Osteocyte (in vitro differentiated cells): ENCODE measurements around the gene TSPAN11. TPM values are rescaled to one million over a fixed set of nuclear protein-coding genes. Genes with fewer than 3 reads are reported as not detected.

ENCODE experiments used
- DNase-seq: peaks from one replicate; pipeline ENCODE4 v3.0.0; 2021; ENCODE audit warnings: mixed read lengths; ENCODE audit not compliant: unreplicated experiment; ENCODE audit errors: extremely low spot score
- H3K27ac Mint-ChIP-seq: one replicate; pipeline ENCODE4 v1.8.0; 2021; ENCODE audit warnings: mild to moderate bottlenecking, mixed read lengths; ENCODE audit not compliant: unreplicated experiment
- H3K27me3 Mint-ChIP-seq: one replicate; pipeline ENCODE4 v1.8.0; 2021; ENCODE audit warnings: mixed read lengths; ENCODE audit not compliant: unreplicated experiment
- H3K36me3 Mint-ChIP-seq: one replicate; pipeline ENCODE4 v1.8.0; 2021; ENCODE audit warnings: mixed read lengths; ENCODE audit not compliant: unreplicated experiment
- H3K4me1 Mint-ChIP-seq: one replicate; pipeline ENCODE4 v1.8.0; 2021; ENCODE audit warnings: mixed read lengths; ENCODE audit not compliant: unreplicated experiment
- H3K4me3 Mint-ChIP-seq: one replicate; pipeline ENCODE4 v1.8.0; 2021; ENCODE audit warnings: mild to moderate bottlenecking, moderate library complexity, mixed read lengths; ENCODE audit not compliant: unreplicated experiment
- H3K9me3 Mint-ChIP-seq: one replicate; pipeline ENCODE4 v1.8.0; 2021; ENCODE audit warnings: mixed read lengths; ENCODE audit not compliant: unreplicated experiment
- total RNA-seq: library from RNA; stranded (reverse); gene quantifications from 2 replicates; pipeline ENCODE4 v1.2.1, GENCODE V29; 2021
- TF ChIP-seq, protein P1 (sequence below): fragments of 200-600 bp; sonication (generic); IDR thresholded peaks from 2 replicates; pipeline ENCODE4 v1.5.0; 2021; ENCODE audit warnings: antibody characterized with exemption, mild to moderate bottlenecking, moderate library complexity

TSPAN11 gene
- total RNA-seq, 1 donor from 2014 or later, result 9.2 TPM

DNA sequence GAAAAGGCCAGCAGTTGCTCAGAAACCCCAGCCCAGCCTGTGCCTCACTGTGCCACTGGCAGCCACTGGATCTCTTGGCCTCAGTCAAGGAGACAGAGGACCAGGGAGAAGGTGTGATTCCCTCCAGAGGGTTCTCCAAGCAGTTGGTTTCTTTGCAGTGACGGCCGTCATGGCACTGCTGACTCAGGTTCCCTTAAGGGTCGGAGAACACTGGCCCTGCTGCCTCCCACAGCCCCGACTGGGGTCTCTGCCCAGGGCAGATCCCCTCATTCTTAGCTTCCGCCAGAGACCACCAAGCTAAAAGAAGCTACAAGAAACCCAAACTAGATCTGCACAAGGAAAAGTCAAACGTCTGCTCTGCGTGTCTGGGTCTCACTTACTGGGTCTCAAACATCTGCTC lies 16.4 kb downstream of the TSPAN11 start:
- H3K27me3 Mint-ChIP-seq, result peaks cover 31% of the 10 kb centered on the region
- H3K4me1 Mint-ChIP-seq, result no peaks in the 10 kb centered on the region
- TF ChIP-seq, protein P1, sequence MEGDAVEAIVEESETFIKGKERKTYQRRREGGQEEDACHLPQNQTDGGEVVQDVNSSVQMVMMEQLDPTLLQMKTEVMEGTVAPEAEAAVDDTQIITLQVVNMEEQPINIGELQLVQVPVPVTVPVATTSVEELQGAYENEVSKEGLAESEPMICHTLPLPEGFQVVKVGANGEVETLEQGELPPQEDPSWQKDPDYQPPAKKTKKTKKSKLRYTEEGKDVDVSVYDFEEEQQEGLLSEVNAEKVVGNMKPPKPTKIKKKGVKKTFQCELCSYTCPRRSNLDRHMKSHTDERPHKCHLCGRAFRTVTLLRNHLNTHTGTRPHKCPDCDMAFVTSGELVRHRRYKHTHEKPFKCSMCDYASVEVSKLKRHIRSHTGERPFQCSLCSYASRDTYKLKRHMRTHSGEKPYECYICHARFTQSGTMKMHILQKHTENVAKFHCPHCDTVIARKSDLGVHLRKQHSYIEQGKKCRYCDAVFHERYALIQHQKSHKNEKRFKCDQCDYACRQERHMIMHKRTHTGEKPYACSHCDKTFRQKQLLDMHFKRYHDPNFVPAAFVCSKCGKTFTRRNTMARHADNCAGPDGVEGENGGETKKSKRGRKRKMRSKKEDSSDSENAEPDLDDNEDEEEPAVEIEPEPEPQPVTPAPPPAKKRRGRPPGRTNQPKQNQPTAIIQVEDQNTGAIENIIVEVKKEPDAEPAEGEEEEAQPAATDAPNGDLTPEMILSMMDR, result no peak
- H3K27ac Mint-ChIP-seq, result no peak overlapping the region
- H3K36me3 Mint-ChIP-seq, result no peaks in the 10 kb centered on the region
- H3K4me3 Mint-ChIP-seq, result no peak overlapping the region
- no peaks in the 10 kb centered on the region for H3K9me3 Mint-ChIP-seq
- DNase-seq, result no peak

DNA sequence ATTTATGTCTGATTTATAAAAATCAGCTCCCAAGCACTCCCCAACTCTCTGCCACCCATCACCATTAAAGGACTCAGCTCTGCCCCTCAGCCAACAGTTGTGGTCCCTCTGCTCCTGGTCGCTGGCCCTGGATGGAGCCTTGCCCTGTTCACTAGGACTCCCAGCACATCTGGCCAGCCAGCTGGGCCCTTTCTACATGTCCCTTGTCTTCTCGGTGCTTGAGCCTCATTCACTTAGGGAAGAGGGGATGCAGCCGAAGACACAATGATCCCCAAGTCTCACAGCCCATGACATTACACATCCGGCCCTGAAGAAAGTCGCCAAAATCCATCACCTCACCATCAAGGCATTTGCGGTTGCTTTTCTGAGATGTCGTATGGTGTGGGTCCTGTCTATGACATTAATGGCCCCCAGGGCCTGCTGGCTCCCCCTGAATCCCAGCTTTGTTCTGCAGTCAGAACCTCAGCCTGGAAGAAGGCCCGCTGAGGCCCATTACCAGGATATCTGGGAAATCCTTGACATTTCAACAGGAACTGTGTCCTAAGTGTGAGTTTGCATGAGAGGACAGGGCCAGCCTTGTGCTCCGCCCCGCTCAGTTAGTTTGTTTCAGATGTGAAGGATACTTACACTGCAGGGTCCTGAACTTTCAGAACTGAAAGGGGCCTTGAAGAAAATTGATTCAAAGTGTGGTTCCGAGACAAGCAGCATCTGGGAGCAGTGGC lies 19.1 kb downstream of the TSPAN11 start:
- Mint-ChIP-seq H3K9me3 (no peaks in the 10 kb centered on the region), H3K27ac (no peak overlapping the region), H3K36me3 (no peaks in the 10 kb centered on the region), H3K27me3 (peaks cover 37% of the 10 kb centered on the region), H3K4me3 (no peak overlapping the region), H3K4me1 (no peaks in the 10 kb centered on the region)
- no peak for DNase-seq
- TF ChIP-seq, protein P1, result no peak

DNA sequence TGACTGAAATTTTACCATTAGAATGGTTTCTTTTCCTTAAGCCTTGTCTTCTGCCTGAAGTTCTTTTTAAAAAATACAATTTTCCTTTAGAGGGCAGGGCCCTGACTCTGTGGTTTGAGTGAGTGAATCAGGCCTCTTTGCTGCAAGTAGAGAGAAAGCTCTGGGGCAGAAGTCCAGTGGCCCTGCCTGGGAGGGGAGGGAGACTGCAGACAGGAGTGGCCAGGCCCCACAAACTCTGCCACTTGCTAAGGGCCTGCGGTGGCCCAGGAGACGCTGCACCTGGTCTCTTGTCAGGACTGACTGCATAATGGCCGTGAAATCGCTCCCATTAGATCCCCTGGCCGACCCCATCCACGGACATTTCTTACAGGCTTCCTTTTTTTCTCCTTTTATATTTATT lies 25.5 kb downstream of the TSPAN11 start:
- Mint-ChIP-seq H3K4me1 (no peaks in the 10 kb centered on the region), H3K27ac (no peak overlapping the region), H3K4me3 (no peak overlapping the region), H3K9me3 (no peaks in the 10 kb centered on the region), H3K36me3 (no peaks in the 10 kb centered on the region), H3K27me3 (peaks cover 29% of the 10 kb centered on the region)
- DNase-seq, result no peak
- TF ChIP-seq, protein P1, result no peak

DNA sequence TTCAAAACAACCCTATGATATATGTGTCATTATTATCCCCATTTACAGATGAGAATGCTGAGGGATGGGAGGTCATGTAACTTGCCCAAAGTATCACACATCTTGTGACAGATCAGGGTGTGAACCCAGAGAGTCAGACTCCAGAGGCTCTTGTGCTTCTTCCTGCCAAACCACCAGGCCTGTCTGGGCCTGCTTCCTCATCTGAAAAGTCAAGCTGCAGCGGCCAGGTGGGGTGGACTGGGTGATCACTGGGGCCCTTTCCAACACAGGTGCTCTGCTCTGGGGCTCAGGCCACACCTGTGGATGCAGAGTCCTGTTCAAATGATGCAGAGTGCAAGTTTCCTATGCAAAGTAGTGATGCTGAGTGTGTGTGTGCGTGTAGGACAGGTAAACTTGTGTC lies 26.7 kb downstream of the TSPAN11 start:
- TF ChIP-seq, protein P1, result no peak
- Mint-ChIP-seq H3K36me3 (no peaks in the 10 kb centered on the region), H3K9me3 (no peaks in the 10 kb centered on the region), H3K27ac (no peak overlapping the region), H3K4me1 (no peaks in the 10 kb centered on the region), H3K4me3 (no peak overlapping the region), H3K27me3 (peaks cover 34% of the 10 kb centered on the region)
- no peak for DNase-seq

DNA sequence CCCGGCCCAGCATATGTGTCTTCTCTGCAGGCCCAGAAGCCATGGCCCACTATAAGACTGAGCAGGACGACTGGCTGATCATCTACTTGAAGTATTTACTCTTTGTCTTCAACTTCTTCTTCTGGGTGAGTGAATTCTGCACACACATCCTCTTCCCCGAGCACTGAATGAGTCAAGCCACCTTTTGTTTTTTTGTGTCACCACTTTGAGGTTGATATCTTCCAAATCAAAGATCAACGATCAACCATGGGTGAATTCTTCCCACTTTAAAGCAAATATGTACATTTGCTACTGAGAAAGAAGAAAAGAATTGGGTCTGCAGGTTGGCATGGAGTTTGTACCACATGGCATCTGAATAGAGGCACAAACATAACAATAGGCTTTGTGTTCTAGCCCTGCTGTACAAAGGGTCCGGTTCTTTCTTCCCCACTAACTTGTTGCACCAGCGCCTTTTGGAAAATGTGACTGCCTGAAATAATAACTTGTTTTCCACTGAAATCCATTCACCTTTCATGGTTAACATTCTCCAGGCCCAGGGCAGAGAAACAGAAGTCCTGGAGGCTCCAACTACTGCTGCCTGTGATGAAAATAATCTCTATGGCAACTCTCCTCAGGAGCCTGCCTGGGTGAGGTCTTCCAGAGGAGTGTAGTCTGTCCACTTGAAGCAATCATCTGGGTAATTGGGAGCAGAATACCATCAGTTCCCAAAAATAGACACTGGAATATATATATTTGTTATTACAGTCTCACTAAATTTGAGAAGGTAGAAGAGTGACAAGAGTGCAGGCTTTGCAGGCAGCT lies 27.6 kb downstream of the TSPAN11 start:
- Mint-ChIP-seq H3K36me3 (no peaks in the 10 kb centered on the region), H3K27me3 (peaks cover 36% of the 10 kb centered on the region), H3K4me1 (no peaks in the 10 kb centered on the region), H3K27ac (no peak overlapping the region), H3K9me3 (no peaks in the 10 kb centered on the region), H3K4me3 (no peak overlapping the region)
- DNase-seq, result no peak
- TF ChIP-seq, protein P1, result no peak
